Measurements from ENCODE around the gene CCDC57.

DNA sequence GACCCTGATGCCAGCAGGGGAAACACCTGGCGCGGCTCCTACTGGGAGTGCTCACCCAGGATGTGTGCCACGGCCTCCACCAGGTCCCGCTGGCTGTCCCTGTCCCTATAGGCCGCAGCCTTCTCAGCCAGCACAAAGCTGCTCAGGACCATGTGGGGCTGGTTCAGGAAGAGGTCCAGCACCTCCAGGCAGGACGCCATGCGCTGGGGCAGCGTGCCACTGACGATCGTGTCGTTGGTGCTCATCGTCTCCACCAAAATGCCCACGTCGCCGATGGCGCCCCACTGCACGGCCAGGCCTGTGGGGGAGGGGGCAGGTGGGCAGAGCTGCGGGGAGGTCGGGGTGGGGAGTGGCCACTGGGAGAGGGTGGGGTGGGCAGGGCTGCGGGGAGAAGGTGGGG lies 131.1 kb downstream of the CCDC57 start:
- TF ChIP-seq, protein P1, sequence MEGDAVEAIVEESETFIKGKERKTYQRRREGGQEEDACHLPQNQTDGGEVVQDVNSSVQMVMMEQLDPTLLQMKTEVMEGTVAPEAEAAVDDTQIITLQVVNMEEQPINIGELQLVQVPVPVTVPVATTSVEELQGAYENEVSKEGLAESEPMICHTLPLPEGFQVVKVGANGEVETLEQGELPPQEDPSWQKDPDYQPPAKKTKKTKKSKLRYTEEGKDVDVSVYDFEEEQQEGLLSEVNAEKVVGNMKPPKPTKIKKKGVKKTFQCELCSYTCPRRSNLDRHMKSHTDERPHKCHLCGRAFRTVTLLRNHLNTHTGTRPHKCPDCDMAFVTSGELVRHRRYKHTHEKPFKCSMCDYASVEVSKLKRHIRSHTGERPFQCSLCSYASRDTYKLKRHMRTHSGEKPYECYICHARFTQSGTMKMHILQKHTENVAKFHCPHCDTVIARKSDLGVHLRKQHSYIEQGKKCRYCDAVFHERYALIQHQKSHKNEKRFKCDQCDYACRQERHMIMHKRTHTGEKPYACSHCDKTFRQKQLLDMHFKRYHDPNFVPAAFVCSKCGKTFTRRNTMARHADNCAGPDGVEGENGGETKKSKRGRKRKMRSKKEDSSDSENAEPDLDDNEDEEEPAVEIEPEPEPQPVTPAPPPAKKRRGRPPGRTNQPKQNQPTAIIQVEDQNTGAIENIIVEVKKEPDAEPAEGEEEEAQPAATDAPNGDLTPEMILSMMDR (IDR thresholded peaks at IDR 0.05; ENCODE audit: low read length), result no peak
- TF ChIP-seq EZH2 (optimal IDR thresholded peaks at IDR 0.05; ENCODE audit: low read depth, low read length), result no peak

All from MM.1S (cell line).